OCI-LY7 (cell line): ENCODE data around the gene OTOP3.

ENCODE experiments used
- EZH2phosphoT487 ChIP-seq: fragments of 200-600 bp; sonication (generic); IDR thresholded peaks from 2 replicates; pipeline ENCODE4 v1.6.1; 2018; ENCODE audit warnings: low read depth, borderline replicate concordance, mild to moderate bottlenecking, mixed run types, antibody characterized with exemption, low read length, moderate library complexity, mixed read lengths
- TF ChIP-seq, protein P1 (sequence below): fragments of 200-600 bp; sonication (generic); conservative IDR thresholded peaks from 2 replicates; pipeline ENCODE4 v1.5.1; 2014; ENCODE audit warnings: mild to moderate bottlenecking, antibody characterized with exemption, low read length, moderate library complexity, mixed read lengths

- TF ChIP-seq, protein P1, sequence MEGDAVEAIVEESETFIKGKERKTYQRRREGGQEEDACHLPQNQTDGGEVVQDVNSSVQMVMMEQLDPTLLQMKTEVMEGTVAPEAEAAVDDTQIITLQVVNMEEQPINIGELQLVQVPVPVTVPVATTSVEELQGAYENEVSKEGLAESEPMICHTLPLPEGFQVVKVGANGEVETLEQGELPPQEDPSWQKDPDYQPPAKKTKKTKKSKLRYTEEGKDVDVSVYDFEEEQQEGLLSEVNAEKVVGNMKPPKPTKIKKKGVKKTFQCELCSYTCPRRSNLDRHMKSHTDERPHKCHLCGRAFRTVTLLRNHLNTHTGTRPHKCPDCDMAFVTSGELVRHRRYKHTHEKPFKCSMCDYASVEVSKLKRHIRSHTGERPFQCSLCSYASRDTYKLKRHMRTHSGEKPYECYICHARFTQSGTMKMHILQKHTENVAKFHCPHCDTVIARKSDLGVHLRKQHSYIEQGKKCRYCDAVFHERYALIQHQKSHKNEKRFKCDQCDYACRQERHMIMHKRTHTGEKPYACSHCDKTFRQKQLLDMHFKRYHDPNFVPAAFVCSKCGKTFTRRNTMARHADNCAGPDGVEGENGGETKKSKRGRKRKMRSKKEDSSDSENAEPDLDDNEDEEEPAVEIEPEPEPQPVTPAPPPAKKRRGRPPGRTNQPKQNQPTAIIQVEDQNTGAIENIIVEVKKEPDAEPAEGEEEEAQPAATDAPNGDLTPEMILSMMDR, result peak; percentile 25; the same call in 1 of the 2 replicates
- no peak for TF ChIP-seq EZH2phosphoT487
Observed at GRCh38 chr17:74981979-74982662, 46.4 kb downstream of the OTOP3 start.
